Left lung (tissue), 10 donors: ENCODE measurements around the gene IL18R1. TPM values are rescaled to one million over a fixed set of nuclear protein-coding genes. Genes with fewer than 3 reads are reported as not detected.

Source experiments
- ATAC-seq: fragments of 200-7000 bp; cut with Tn5 transposase; one replicate; pipeline ENCODE4 v1.9.1; 2020; ENCODE audit warnings: moderate library complexity
- DNase-seq, 4 donors: peaks; one replicate each; pipeline ENCODE4 v3.0.0-alpha.2; 2013 to 2020
- H3K27ac ChIP-seq, 2 donors: fragments of 200-600 bp; sonication (generic) in 1 of 2; one replicate each; pipeline versions ENCODE4 v1.5.0 to v1.8.0; 2020 to 2021
- H3K27me3 ChIP-seq, 2 donors: fragments of 200-600 bp; sonication (generic) in 1 of 2; one replicate each; pipeline versions ENCODE4 v1.5.0 to v1.8.0; 2020 to 2021
- H3K36me3 ChIP-seq, 2 donors: fragments of 200-600 bp; sonication (generic) in 1 of 2; one replicate each; pipeline versions ENCODE4 v1.5.0 to v1.8.0; 2020 to 2021
- H3K4me1 ChIP-seq, 2 donors: fragments of 200-600 bp; one replicate each; pipeline ENCODE4 v1.8.0; 2021
- H3K4me3 ChIP-seq, 2 donors: fragments of 200-600 bp; sonication (generic) in 1 of 2; one replicate each; pipeline versions ENCODE4 v1.5.0 to v1.8.0; 2020 to 2021; ENCODE audit warnings: mild to moderate bottlenecking in 1 of 2
- H3K9me3 ChIP-seq, 2 donors: fragments of 200-600 bp; sonication (generic) in 1 of 2; one replicate each; pipeline versions ENCODE4 v1.5.0 to v1.8.0; 2020 to 2021
- intact Hi-C, 2 donors: fragments of 100-400 bp; cut with DNase I; formaldehyde crosslinking; loops; one replicate each; pipeline versions ENCODE4 v1.11.2 to v1.14.2; 2022
- polyA plus RNA-seq, 6 donors: library from polyadenylated mRNA; unstranded; fragments of 120-200 nt; gene quantifications; one replicate each; pipeline ENCODE4 v1.2.1, GENCODE V29; 2013; ENCODE audit not compliant: insufficient read length in 6 of 6
- total RNA-seq, 2 donors: library from RNA; stranded (reverse); fragmentation: NEBNext Ultra II Directional; extraction: Animal tissue kit (Norgen Biotek cat#: 25700); gene quantifications; one replicate each; pipeline ENCODE4 v1.2.1, GENCODE V29; 2021
- TF ChIP-seq, protein P1 (sequence below), 2 donors: fragments of 200-600 bp; sonication (generic) in 1 of 2; IDR thresholded peaks; one replicate each; pipeline versions ENCODE4 v1.5.0 to v1.8.0; 2021; ENCODE audit warnings: antibody characterized with exemption in 2 of 2
- donor health status: DM: no; HTN: yes; CAD: no.
- donor health status: DM: no; HTN: no; CAD: no.

Gene IL18R1
- total and polyA plus RNA-seq, 8 donors = 2.2 to 35.6 (median 4.0) TPM

- H3K4me1 ChIP-seq = peaks cover 0 to 7% of the 10 kb centered on the region in 2 donors
- ATAC-seq = no peak
- intact Hi-C loops = no loop called here
- H3K36me3 ChIP-seq = no peaks in the 10 kb centered on the region
- no peak overlapping the region for H3K27ac ChIP-seq
- TF ChIP-seq, protein P1, sequence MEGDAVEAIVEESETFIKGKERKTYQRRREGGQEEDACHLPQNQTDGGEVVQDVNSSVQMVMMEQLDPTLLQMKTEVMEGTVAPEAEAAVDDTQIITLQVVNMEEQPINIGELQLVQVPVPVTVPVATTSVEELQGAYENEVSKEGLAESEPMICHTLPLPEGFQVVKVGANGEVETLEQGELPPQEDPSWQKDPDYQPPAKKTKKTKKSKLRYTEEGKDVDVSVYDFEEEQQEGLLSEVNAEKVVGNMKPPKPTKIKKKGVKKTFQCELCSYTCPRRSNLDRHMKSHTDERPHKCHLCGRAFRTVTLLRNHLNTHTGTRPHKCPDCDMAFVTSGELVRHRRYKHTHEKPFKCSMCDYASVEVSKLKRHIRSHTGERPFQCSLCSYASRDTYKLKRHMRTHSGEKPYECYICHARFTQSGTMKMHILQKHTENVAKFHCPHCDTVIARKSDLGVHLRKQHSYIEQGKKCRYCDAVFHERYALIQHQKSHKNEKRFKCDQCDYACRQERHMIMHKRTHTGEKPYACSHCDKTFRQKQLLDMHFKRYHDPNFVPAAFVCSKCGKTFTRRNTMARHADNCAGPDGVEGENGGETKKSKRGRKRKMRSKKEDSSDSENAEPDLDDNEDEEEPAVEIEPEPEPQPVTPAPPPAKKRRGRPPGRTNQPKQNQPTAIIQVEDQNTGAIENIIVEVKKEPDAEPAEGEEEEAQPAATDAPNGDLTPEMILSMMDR (IDR thresholded peaks at IDR 0.05) = no peak
- H3K9me3 ChIP-seq = no peaks in the 10 kb centered on the region
- no peak for DNase-seq
- no peaks in the 10 kb centered on the region for H3K27me3 ChIP-seq
- no peak overlapping the region for H3K4me3 ChIP-seq
Measured at GRCh38 chr2:102313025-102313424, 42.6 kb upstream of the IL18R1 start.

DNA sequence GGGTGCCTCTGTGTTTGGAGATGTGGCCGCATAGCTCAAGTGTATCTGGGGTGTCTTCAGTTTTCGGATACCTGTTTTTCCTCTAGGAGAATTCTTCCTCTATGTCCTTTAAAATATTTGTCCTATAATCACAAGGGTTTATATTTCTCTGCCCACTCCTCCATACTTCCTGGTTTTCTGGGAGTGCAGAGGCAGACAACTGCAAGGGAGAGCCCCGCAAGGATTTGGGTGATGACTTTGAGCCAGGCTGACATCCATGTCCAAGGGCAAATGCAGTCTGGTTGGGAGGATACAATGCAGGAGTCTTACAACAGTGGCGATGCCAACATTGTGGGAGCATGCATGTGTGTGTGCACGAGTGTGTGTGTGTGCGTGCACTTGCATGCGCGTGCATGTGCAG is 42.1 kb upstream of the IL18R1 start:
- Histone ChIP-seq H3K27ac (no peak overlapping the region), H3K9me3 (no peaks in the 10 kb centered on the region), H3K27me3 (no peaks in the 10 kb centered on the region), H3K4me3 (no peak overlapping the region), H3K36me3 (no peaks in the 10 kb centered on the region), H3K4me1 (peaks cover 0 to 7% of the 10 kb centered on the region in 2 donors)
- TF ChIP-seq, protein P1 (IDR thresholded peaks at IDR 0.05) = no peak
- intact Hi-C loops = no loop called here
- no peak for DNase-seq
- no peak for ATAC-seq

GRCh38 chr2:102313950-102314349 is 41.6 kb upstream of the IL18R1 start:
- H3K27me3 ChIP-seq = no peaks in the 10 kb centered on the region
- ATAC-seq (no peak), DNase-seq (no peak)
- H3K36me3 ChIP-seq = no peaks in the 10 kb centered on the region
- no peaks in the 10 kb centered on the region for H3K9me3 ChIP-seq
- no peak overlapping the region for H3K27ac ChIP-seq
- TF ChIP-seq, protein P1 (IDR thresholded peaks at IDR 0.05) = no peak
- H3K4me1 ChIP-seq = peaks cover 0 to 7% of the 10 kb centered on the region in 2 donors
- intact Hi-C loops = no loop called here
- no peak overlapping the region for H3K4me3 ChIP-seq

GRCh38 chr2:102315921-102316320 is 39.7 kb upstream of the IL18R1 start:
- DNase-seq (no peak), ATAC-seq (no peak)
- TF ChIP-seq, protein P1 (IDR thresholded peaks at IDR 0.05) = no peak
- Histone ChIP-seq H3K9me3 (no peaks in the 10 kb centered on the region), H3K4me3 (no peak overlapping the region), H3K27ac (no peak overlapping the region), H3K4me1 (peaks cover 0 to 4% of the 10 kb centered on the region in 2 donors), H3K36me3 (no peaks in the 10 kb centered on the region), H3K27me3 (no peaks in the 10 kb centered on the region)
- intact Hi-C loops = no loop called here

DNA sequence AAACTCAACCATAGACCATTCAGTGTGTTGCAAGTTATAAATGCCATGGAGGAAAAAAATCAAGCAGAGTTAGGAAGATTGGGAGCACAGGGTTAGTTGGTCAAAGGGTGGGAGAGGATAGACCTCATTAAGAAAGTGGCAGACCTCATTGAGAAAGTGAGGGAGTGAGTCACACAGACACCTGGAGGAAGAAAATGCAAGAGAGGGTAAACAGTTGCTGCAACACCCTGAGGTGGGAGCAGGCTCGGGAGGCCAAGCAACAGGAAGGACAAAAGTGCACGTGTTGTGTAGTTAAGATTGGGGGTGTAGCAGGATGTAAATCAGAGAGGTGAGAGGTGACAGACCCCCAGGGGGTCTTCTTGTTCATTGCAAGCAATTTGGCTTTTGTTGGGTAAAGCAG is 37.9 kb upstream of the IL18R1 start:
- Histone ChIP-seq H3K4me1 (no peaks in the 10 kb centered on the region), H3K27ac (no peak overlapping the region), H3K9me3 (no peaks in the 10 kb centered on the region), H3K4me3 (no peak overlapping the region), H3K36me3 (no peaks in the 10 kb centered on the region), H3K27me3 (no peaks in the 10 kb centered on the region)
- intact Hi-C loops = no loop called here
- ATAC-seq (no peak), DNase-seq (no peak)
- TF ChIP-seq, protein P1 (IDR thresholded peaks at IDR 0.05) = no peak
